NCI-H345 treated with DMSO at 0.1 percent for 48 hours (cell line): ENCODE measurements around the gene CCDC194.

Experiments
- DNase-seq: peaks from one replicate; lab custom pipeline; 2025; ENCODE audit not compliant: unreplicated experiment; lab: John Stamatoyannopoulos, UW

Gene CCDC194

GRCh38 chr19:17393914-17394313 lies at the start of gene CCDC194:
CCDC194 (minus strand) TSS chr19:17394196; CDS start chr19:17394158, 38 bp downstream.
- no peak for DNase-seq

- no peak for DNase-seq
Observed at GRCh38 chr19:17441241-17442021, 47.4 kb upstream of the CCDC194 start.

GRCh38 chr19:17436874-17437267 lies 42.9 kb upstream of the CCDC194 start:
- DNase-seq: no peak

- no peak for DNase-seq
Observed at GRCh38 chr19:17436094-17436873, 42.3 kb upstream of the CCDC194 start.

- no peak for DNase-seq
Observed at GRCh38 chr19:17435218-17435617, 41.2 kb upstream of the CCDC194 start.

GRCh38 chr19:17431417-17431816 lies 37.4 kb upstream of the CCDC194 start:
- DNase-seq: no peak

GRCh38 chr19:17429641-17430113 lies 35.7 kb upstream of the CCDC194 start:
- no peak for DNase-seq

- no peak for DNase-seq
Observed at GRCh38 chr19:17424743-17425365, 30.9 kb upstream of the CCDC194 start.

- DNase-seq: no peak
Observed at GRCh38 chr19:17423429-17424208, 29.6 kb upstream of the CCDC194 start.

GRCh38 chr19:17421942-17422341 lies 27.9 kb upstream of the CCDC194 start:
- DNase-seq: no peak

GRCh38 chr19:17420475-17420924 lies 26.5 kb upstream of the CCDC194 start:
- no peak for DNase-seq

GRCh38 chr19:17419621-17420474 lies 25.9 kb upstream of the CCDC194 start, which contains the start of gene MVB12A:
MVB12A (plus strand) TSS chr19:17420047; CDS start chr19:17420136, 89 bp downstream.
- DNase-seq: peak; percentile 94

GRCh38 chr19:17419154-17419620 lies 25.2 kb upstream of the CCDC194 start:
- no peak for DNase-seq

- no peak for DNase-seq
Observed at GRCh38 chr19:17418710-17419109, 24.7 kb upstream of the CCDC194 start.

GRCh38 chr19:17415121-17415520 lies 21.1 kb upstream of the CCDC194 start:
- no peak for DNase-seq

GRCh38 chr19:17414097-17414496 lies 20.1 kb upstream of the CCDC194 start:
- DNase-seq: no peak

- DNase-seq: no peak
Observed at GRCh38 chr19:17411801-17412200, 17.8 kb upstream of the CCDC194 start.

GRCh38 chr19:17409990-17410389 lies 16.0 kb upstream of the CCDC194 start:
- DNase-seq: no peak

GRCh38 chr19:17406887-17407196 lies 12.8 kb upstream of the CCDC194 start:
- no peak for DNase-seq
